COR-L47 (cell line): ENCODE measurements around the gene GPD1L.
A peak's percentile ranks its signal among the peaks of the same experiment; 100 is the strongest.
"Not testable (repeated sequence)": the region's sequence is repeated elsewhere in the genome, so short reads cannot be mapped to it uniquely, and the experiment has no call there.

ENCODE experiments used
- DNase-seq: peaks from one replicate; lab custom pipeline; 2025; lab: John Stamatoyannopoulos, UW

The GPD1L gene

DNA sequence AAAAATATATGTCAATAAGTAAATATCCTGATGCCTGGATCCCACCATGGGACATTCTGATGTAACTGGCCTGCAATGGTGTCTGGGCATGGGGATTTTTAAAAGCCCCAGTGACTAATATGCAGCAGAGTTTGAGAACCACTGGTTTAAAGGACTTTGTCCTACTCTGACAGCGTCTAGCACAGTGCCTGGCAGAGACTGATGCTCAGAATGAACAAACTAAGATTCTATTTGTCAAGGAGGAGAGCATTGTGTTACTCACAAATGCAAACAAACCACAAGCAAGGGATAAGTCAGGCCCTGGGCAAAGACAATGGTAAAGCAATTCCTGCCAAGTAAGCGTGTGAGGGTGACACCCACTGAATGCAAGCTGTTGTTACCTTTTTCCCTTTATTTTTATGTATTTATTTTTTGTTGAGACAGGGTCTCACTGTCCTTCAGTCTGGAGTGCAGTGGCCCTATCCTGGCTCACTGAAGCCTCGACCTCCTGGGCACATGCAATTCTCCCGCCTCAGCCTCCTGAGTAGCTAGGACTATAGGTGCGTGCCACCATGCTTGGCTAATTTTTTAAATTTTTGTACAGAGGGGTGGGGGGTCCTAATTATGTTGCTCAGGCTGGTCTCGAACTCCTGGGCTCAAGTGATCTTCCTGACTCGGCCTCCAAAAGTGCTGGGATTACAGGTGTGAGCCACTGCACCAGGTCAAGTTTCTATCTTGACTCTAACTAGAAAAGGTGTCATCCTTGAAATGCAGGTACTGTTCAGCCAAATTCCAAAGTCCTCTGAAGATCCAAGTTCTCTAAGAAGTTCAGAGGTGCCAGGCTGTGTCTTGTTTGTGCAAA is 909 bp upstream of the GPD1L start:
- DNase-seq, result no peak

GRCh38 chr3:32106929-32107362 is 526 bp downstream of the GPD1L start:
- DNase-seq, result no peak

GRCh38 chr3:32108224-32108623 is 1.8 kb downstream of the GPD1L start:
- not testable (repeated sequence) for DNase-seq

GRCh38 chr3:32109256-32109655 is 2.8 kb downstream of the GPD1L start:
- peak; percentile 11 for DNase-seq

DNA sequence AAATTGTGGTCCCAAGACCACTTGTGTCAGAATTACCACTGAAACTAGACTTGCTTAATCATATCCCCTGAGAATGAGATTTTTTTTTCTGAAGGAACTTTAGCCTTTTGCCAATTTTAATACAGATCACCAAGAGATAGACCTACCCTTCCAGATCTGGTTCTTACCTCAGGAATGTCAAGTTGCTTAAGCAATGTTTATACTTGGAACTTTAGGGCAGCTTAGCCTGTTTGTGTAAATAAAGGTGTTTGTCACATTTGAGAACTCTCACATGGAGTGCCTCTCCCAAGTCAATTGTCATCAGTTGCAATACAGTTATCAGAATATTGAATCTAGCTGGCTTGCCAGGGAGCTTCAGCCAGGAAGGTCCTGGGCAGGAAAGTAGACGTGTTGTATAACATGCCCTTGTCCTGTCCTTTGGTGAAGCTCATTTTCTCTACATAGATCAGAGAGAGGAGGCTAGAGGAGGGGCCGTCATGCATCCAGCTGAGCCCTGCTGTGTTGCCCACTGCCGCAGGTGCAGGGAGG is 3.9 kb downstream of the GPD1L start:
- no peak for DNase-seq

DNA sequence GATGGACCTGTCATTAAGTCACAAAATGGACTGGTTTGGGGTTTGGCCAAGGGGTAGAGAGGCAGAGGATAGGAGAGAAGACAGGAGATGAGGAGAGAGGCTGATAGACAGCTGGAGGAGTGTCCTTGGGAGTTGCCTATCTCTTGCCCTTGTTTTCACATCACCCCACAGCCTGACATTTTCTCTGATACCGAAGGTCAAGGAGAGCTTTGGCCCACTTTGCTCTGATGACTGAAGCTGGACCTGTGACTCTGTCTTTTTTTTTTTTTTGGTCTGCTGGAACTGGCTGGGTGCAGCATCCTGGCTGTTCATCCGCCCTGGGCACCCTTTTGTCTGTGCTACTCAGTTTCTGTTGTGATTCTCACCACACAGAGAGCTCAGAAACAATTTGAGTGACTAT is 5.1 kb downstream of the GPD1L start:
- no peak for DNase-seq

DNA sequence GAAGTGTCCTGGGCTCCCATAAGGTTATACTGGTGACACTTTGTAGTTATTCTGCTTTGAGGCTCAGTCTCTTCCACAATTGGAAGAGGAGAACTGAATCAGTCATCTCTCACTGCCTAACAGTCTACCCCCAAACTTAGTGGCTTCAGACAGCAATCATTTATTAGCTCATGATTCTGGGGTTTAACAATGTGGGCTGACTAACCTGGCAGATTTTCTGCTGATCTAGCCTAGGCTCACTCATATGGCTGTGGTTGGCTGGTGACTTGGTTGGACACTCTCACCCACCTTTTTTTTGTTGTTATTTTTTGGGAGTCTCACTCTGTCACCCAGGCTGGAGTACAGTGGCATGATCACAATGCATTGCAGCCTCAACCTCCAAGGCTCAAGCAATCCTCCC is 7.1 kb downstream of the GPD1L start:
- DNase-seq, result no peak

GRCh38 chr3:32113981-32114545 is 7.6 kb downstream of the GPD1L start:
- no peak for DNase-seq

GRCh38 chr3:32114546-32115386 is 8.3 kb downstream of the GPD1L start:
- not testable (repeated sequence) for DNase-seq

DNA sequence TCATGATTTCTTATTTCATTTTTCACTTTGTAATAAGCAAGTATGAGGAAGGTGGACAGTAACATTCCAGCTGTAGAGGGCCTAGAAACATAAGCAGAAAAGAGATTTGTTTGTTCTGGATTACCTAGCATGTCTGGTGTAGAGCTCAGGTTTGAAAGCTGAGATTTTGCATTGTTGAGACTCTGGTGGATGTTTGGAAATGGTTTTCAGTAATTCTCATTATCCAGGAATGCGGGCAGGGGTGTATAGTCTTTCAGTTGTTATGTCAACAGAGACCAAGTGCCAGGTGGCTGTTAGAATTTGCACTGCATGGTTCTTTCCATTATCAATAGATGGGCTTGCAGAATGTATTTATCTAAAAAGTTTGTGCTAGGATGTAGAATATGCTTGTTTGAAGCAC is 10.9 kb downstream of the GPD1L start:
- DNase-seq, result no peak

DNA sequence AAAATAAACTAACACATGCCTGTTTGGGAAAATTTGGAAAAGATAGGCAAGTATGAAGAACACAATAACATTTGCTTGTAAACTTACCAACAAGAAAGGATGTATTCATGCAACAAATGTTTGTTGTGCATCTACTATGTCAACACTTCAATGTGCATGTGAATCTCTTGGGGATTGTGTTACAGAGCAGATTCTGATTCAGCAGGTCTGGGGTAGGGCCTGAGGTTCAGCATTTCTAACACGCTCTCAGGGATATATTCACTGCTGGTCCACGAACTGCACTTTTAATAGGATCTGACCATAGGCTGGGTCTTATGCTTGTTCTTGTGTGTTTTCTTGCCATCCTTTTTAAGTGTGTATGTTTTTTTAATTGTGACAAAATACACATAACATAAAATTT is 11.8 kb downstream of the GPD1L start:
- no peak for DNase-seq

DNA sequence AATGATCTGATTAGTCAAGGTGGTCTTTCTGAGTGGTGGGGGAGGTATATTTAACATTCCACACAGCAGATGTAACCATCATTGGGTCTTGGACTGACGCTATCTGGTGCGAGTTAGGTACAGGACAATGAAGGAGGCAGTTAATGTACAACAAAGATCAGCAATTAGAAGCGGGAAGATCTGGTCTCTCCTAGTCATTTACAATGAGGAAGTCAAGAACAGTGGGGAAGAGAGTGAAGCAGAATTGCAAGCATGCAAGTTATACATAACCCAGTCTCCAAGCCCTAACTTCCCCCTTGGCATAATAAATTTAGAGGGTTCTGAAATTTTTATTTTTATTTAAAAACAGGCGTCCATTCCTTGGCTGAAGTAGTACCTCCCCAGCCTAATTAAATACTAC is 14.1 kb downstream of the GPD1L start:
- no peak for DNase-seq

DNA sequence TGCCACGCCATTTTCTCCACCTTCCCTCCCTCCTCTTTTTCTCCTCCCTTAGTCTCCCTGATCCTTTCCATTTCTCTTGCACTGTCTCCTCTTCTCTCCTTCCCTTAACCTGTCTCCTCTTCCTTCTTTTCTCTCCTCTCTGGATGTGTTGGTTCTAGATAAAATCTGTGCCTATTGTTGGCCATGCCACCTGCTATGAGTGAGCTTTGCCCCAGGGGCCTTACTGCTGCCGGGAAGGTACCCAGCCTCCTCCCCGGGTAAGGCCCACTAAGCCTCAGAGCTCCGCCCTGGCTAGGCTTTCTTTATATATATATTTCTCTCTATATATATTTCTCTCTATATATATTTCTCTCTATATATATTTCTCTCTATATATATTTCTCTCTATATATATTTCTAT is 14.7 kb downstream of the GPD1L start:
- no peak for DNase-seq

- DNase-seq, result no peak
These were observed 17.2 kb downstream of the GPD1L start for GRCh38 chr3:32123620-32124019.

DNA sequence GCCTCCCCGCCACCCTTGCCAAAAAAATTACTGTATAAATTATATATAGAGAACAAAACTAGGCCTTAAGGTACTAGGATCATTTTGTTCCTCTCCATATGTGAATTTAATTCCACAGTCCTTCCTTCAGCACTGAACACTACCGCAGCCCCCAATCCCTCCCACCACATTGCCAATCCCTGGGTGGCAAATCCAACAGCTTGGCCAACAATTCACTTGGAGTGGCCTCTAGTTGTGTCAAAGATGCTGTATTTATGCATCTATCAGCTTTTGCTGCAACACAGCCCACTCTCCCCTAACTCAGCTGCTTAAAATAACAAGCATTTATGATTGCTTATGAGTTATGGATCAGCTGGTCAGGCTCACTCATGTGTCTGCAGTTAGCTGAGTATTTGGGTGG is 18.6 kb downstream of the GPD1L start:
- DNase-seq, result no peak

- DNase-seq, result no peak
These were observed 20.0 kb downstream of the GPD1L start for GRCh38 chr3:32126305-32127015.

GRCh38 chr3:32127219-32127826 is 20.9 kb downstream of the GPD1L start:
- no peak for DNase-seq

DNA sequence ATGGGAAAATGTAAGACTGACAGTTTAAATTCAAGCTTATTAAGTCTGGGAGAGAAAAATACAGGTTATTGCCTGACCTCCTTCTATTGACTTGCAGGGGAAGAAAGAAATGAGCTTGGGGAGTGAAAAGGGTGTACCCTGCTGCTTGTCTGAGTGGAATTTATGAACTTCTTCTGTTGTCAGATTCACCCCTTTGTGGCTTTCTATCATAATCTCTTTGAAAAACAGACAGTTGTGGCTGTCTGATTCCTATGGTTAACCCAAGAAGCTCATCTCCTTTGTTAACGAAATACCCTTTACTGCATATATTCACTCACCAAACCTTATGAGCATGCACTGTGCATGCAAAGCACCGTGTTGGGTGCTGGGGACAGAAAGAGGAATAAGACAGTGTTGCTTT is 22.5 kb downstream of the GPD1L start:
- DNase-seq, result no peak

GRCh38 chr3:32129832-32130231 is 23.4 kb downstream of the GPD1L start:
- DNase-seq, result no peak

DNA sequence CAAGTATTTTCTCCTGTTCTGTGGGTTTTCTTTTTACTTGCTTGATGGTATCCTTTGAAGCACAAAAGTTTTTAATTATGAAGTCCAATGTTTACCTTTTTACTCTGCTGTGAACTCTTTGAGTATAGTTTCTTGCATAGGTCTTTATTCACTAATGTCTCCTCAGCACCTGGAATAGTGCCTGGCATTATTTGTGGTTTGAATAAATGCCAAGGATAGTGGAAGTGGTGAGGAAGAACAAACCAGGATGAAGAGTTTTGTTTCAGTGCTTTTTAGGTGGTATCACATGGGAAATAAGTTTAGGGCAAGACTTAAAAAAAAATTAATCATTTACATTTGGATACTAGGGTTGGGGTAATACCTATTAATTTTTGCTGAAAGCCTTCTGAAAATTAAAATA is 25.7 kb downstream of the GPD1L start:
- DNase-seq, result no peak

DNA sequence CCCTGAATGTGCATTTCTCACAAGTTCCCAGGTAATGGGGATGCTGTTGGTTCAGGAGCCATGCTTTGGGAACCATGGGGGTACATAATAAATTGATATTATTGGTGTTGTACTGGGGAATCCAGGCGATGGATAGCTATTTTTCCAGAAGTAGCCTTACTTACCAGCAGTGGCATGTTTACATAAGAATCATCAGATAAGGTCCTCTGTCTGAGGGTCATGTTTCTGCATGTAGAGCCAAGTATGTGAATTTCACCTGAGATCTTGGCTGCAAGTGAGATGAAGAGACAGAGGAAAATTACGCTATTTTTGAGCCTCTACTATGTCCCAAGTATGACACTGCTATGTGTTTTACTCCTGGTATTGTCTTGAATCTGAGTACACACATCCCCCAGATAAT is 26.3 kb downstream of the GPD1L start:
- DNase-seq, result no peak

GRCh38 chr3:32136703-32137102 is 30.3 kb downstream of the GPD1L start:
- DNase-seq, result no peak
